ENCODE results near the gene DOLPP1. TPM values are rescaled to one million over a fixed set of nuclear protein-coding genes. Genes with fewer than 3 reads are reported as not detected.
"Not testable (repeated sequence)": the region's sequence is repeated elsewhere in the genome, so short reads cannot be mapped to it uniquely, and the experiment has no call there.

Gene DOLPP1
- total and polyA plus RNA-seq, 7 experiments from 2014 or later, result 5.7 to 17.1 (median 11.9) TPM

DNA sequence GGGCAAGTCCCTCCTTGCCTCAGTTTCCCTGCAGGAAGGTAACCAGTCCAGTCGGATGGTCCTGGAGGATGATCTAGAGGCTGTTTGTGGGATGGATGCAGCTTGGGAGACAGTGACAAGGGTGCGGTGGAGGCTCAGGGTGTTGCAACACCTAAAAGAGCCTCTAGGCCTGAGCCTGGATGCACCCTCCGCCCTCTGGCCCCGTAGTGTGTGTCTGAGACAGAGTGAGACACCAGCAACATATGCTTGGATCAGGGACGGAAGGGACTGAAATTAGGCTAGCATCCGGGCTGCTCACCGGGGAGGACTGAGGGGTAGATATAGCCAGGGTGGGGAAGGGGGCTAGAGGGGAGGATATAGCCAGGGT is 28.6 kb downstream of the DOLPP1 start:
- H3K27ac Mint-ChIP-seq, result peak overlapping the region in 8 of 9 donors; percentile 10 to 72 (median 28)
- H3K27me3 Mint-ChIP-seq, result no peaks in the 10 kb centered on the region
- H3K27ac ChIP-seq (ENCODE audit: low read depth, low read length), result no peak overlapping the region
- peaks cover 0 to 12% (median 0%) of the 10 kb centered on the region in 3 experiments for H3K36me3 ChIP-seq (ENCODE audit: control insufficient read depth in 2 of 3, insufficient read depth in 3 of 3, low read length in 3 of 3)
- ChIA-PET POLR2A (interaction anchor here (0.6 to 0.8 kb wide), 2 partner anchors 14 to 21 kb away, joined by 3 to 4 read pairs; no protein-coding TSS in a partner anchor), CTCF (interaction anchor here (1.4 kb wide), 1 partner anchor 512 kb away, joined by 3 read pairs; no protein-coding TSS in a partner anchor)
- H3K9me3 ChIP-seq (ENCODE audit: control insufficient read depth in 2 of 3, low read length in 3 of 3), result no peaks in the 10 kb centered on the region
- ATAC-seq (no peak), DNase-seq (peak in 5 of 9 donors; percentile 6 to 35 (median 21))
- peaks cover 0 to 2% (median 0%) of the 10 kb centered on the region in 5 donors for H3K36me3 Mint-ChIP-seq
- no peak overlapping the region for H3K4me3 ChIP-seq (ENCODE audit: low read length)
- peaks cover 6 to 9% of the 10 kb centered on the region in 2 donors for H3K4me1 ChIP-seq (ENCODE audit: control insufficient read depth in 2 of 2, insufficient read depth in 2 of 2, low read length in 2 of 2)
- H3K4me3 Mint-ChIP-seq, result peak overlapping the region; percentile 52 to 97 (median 85)
- intact Hi-C loops (cut with micrococcal nuclease), result no loop called here
- H3K4me1 Mint-ChIP-seq, result peaks cover 18 to 34% (median 23%) of the 10 kb centered on the region in 7 donors
- H3K27me3 ChIP-seq (ENCODE audit: control insufficient read depth in 2 of 2, insufficient read depth in 2 of 2, low read length in 2 of 2), result no peaks in the 10 kb centered on the region
- no peaks in the 10 kb centered on the region for H3K9me3 Mint-ChIP-seq

DNA sequence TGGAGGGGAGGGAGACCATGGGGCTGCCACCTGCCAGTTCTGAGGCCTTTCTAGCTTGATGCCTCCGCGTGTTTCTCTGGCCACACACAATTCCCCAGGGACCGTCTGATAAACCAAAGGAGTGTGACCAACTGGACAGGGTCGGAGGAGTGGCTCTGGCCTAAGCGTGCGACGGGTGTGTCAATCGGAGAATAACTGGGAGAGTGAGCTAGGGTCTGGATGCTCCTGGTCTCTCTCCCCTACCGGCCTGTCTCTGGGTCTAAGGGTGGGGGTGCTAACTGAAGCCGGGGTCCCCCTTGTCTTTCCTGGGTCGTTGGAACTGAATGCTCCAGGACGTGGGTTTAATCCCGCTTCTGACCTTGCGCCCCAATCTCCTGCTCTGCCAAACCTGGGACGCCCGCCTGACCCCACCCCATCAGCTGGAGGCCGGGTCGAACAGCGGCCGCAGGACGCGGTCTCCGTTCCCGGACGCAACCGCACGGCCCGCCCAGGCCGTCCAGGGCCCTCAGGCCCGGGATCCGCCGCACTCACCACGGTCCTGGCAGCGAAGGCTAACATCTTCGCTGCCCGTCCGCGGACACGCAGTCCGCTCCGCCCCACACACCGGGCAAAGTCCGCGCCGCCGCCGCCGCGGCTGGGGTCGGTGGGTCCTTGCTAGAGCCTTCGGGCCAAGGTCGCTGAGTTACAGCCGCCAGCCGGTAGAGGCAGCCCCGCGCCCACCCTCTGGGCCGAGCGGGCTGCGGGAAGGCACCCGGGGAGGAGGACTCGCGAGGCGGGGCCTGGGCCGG is 29.2 kb downstream of the DOLPP1 start:
- Histone ChIP-seq H3K4me1 (ENCODE audit: control insufficient read depth in 2 of 2, insufficient read depth in 2 of 2, low read length in 2 of 2) (peaks cover 10% of the 10 kb centered on the region in 2 donors), H3K9me3 (ENCODE audit: control insufficient read depth in 2 of 3, low read length in 3 of 3) (no peaks in the 10 kb centered on the region), H3K36me3 (ENCODE audit: control insufficient read depth in 2 of 3, insufficient read depth in 3 of 3, low read length in 3 of 3) (peaks cover 0 to 12% (median 0%) of the 10 kb centered on the region in 3 experiments), H3K27me3 (ENCODE audit: control insufficient read depth in 2 of 2, insufficient read depth in 2 of 2, low read length in 2 of 2) (no peaks in the 10 kb centered on the region), H3K4me3 (ENCODE audit: low read length) (peak overlapping the region; percentile 82), H3K27ac (ENCODE audit: low read depth, low read length) (peak overlapping the region; percentile 87)
- H3K4me1 Mint-ChIP-seq, result peaks cover 24 to 41% (median 28%) of the 10 kb centered on the region in 7 donors
- no peaks in the 10 kb centered on the region for H3K27me3 Mint-ChIP-seq
- no peaks in the 10 kb centered on the region for H3K9me3 Mint-ChIP-seq
- intact Hi-C loops (cut with micrococcal nuclease), result loop anchor here (1.0 to 10.0 kb wide), 9 partner anchors 29 to 935 kb away; partner anchors contain the start of genes DOLPP1 (in 2 of the 2), FNBP1 (in 1 of the 2), KYAT1 (in 1 of the 2) and LRRC8A (in 1 of the 2)
- ChIA-PET CTCF (interaction anchor here (1.4 kb wide), 1 partner anchor 512 kb away, joined by 3 read pairs; no protein-coding TSS in a partner anchor), POLR2A (interaction anchor here (0.6 to 1.0 kb wide), 4 partner anchors 14 to 31 kb away, joined by 3 to 4 read pairs (median 3); no protein-coding TSS in a partner anchor)
- H3K27ac Mint-ChIP-seq, result peak overlapping the region in 3 of 9 donors; percentile 32 to 97 (median 69)
- peaks cover 0 to 2% (median 0%) of the 10 kb centered on the region in 5 donors for H3K36me3 Mint-ChIP-seq
- peak overlapping the region; percentile 36 to 97 (median 92) for H3K4me3 Mint-ChIP-seq
- DNase-seq (peak in 1 of 9 donors; percentile 22), ATAC-seq (no peak)

- intact Hi-C loops (cut with micrococcal nuclease), result loop anchor here (1.0 to 10.0 kb wide), 13 partner anchors 20 to 934 kb away; partner anchors contain the start of genes DOLPP1 (in 2 of the 2), MIGA2 (in 2 of the 2), SH3GLB2 (in 2 of the 2) and DOLK (in 1 of the 2)
- Histone ChIP-seq H3K4me1 (ENCODE audit: control insufficient read depth in 2 of 2, insufficient read depth in 2 of 2, low read length in 2 of 2) (peaks cover 10% of the 10 kb centered on the region in 2 donors), H3K27me3 (ENCODE audit: control insufficient read depth in 2 of 2, insufficient read depth in 2 of 2, low read length in 2 of 2) (no peaks in the 10 kb centered on the region), H3K9me3 (ENCODE audit: control insufficient read depth in 2 of 3, low read length in 3 of 3) (no peaks in the 10 kb centered on the region), H3K4me3 (ENCODE audit: low read length) (peak within 1 kb of the TSS; percentile 82), H3K27ac (ENCODE audit: low read depth, low read length) (peak within 1 kb of the TSS; percentile 87), H3K36me3 (ENCODE audit: control insufficient read depth in 2 of 3, insufficient read depth in 3 of 3, low read length in 3 of 3) (peaks cover 0 to 12% (median 0%) of the 10 kb centered on the region in 3 experiments)
- DNase-seq (peak; percentile 85 to 96 (median 89)), ATAC-seq (peak; percentile 93)
- H3K4me3 Mint-ChIP-seq, result peak within 1 kb of the TSS; percentile 88 to 97 (median 92)
- H3K36me3 Mint-ChIP-seq, result peaks cover 0 to 2% (median 0%) of the 10 kb centered on the region in 5 donors
- no peaks in the 10 kb centered on the region for H3K9me3 Mint-ChIP-seq
- H3K4me1 Mint-ChIP-seq, result peaks cover 26 to 45% (median 29%) of the 10 kb centered on the region in 7 donors
- H3K27ac Mint-ChIP-seq, result peak within 1 kb of the TSS; percentile 83 to 97 (median 94)
- H3K27me3 Mint-ChIP-seq, result no peaks in the 10 kb centered on the region
- ChIA-PET POLR2A (interaction anchor here (0.7 to 1.3 kb wide), 5 partner anchors 14 to 514 kb away, joined by 3 to 4 read pairs (median 3); no protein-coding TSS in a partner anchor), CTCF (interaction anchor here (0.6 to 1.4 kb wide), 3 partner anchors 511 to 526 kb away, joined by 3 read pairs; no protein-coding TSS in a partner anchor)
These were observed 30.0 kb downstream of the DOLPP1 start, which contains the start of the genes CRAT and PTPA for GRCh38 chr9:129110740-129111527. Gene CRAT (minus strand): TSS chr9:129110793. CDS start chr9:129110509, 284 bp downstream. Gene PTPA (plus strand): TSS chr9:129111415. CDS start chr9:129111601, 186 bp downstream.

DNA sequence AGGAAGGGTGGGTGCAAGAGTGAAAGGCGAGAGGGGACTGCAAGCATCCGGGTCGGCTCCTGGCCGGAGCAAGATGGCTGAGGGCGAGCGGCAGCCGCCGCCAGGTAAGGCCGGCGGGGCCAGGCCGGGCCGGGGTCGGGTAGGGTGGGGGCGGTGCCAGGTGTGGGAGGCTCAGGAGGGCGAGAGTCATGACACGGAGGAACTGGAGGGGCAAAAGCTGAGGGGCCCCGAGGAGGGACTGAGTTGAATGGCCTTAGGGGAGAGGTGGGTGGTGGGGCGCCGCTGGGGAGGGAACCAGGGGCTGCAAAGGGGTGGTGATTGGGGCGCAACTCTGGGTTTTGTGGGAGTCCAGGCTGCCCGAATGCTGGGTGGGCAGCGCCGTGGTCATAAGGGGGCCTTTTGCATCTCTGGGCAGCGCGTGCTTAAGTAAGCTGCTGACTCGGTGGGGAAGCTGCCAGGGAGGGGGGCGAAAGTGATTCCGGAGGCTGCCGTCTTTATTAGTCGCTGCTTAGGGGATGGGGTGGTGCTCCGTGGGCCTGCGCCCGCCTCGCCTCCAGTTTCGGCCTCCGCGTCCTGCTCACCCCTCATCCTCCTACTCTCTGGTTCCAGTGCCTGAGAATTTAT is 30.7 kb downstream of the DOLPP1 start:
- H3K27ac Mint-ChIP-seq, result peak overlapping the region; percentile 83 to 97 (median 90)

DNA sequence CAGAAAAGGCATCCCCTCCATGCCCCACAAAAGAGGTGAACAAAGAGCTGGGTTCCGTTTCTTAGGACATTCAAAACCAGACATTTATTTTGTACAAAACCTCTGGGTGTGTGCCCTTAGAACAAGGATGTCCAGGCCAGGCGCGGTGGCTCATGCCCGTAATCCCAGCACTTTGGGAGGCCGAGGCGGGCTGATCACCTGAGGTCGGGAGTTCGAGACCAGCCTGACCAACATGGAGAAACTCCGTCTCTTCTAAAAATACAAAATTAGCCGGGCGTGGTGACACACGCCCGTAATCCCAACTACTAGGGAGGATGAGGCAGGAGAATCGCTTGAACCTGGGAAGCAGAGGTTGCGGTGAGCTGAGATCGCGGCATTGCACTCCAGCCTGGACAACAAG is 31.6 kb downstream of the DOLPP1 start:
- CTCF ChIA-PET, result interaction anchor here (2.3 kb wide), 1 partner anchor 19 kb away, joined by 7 read pairs; no protein-coding TSS in a partner anchor
- not testable (repeated sequence) for DNase-seq; H3K36me3 Mint-ChIP-seq; ATAC-seq; H3K36me3 ChIP-seq (ENCODE audit: control insufficient read depth in 2 of 3, insufficient read depth in 3 of 3, low read length in 3 of 3); H3K9me3 Mint-ChIP-seq; H3K27me3 ChIP-seq (ENCODE audit: control insufficient read depth in 2 of 2, insufficient read depth in 2 of 2, low read length in 2 of 2); H3K27me3 Mint-ChIP-seq; H3K9me3 ChIP-seq (ENCODE audit: control insufficient read depth in 2 of 3, low read length in 3 of 3)
- peak overlapping the region; percentile 88 to 97 (median 92) for H3K4me3 Mint-ChIP-seq
- Histone ChIP-seq H3K4me3 (ENCODE audit: low read length) (peak overlapping the region; percentile 82), H3K4me1 (ENCODE audit: control insufficient read depth in 2 of 2, insufficient read depth in 2 of 2, low read length in 2 of 2) (peaks cover 10% of the 10 kb centered on the region in 2 donors), H3K27ac (ENCODE audit: low read depth, low read length) (peak overlapping the region; percentile 87)
- POLR2A ChIA-PET, result interaction anchor here (1.2 to 1.4 kb wide), 2 partner anchors 17 to 146 kb away, joined by 3 read pairs; no protein-coding TSS in a partner anchor
- H3K4me1 Mint-ChIP-seq, result peaks cover 24 to 45% (median 29%) of the 10 kb centered on the region in 7 donors
- H3K27ac Mint-ChIP-seq, result peak overlapping the region in 4 of 9 donors; percentile 93 to 97 (median 96)
- intact Hi-C loops (cut with micrococcal nuclease), result loop anchor here in 1 of 2 donors (5.0 to 10.0 kb wide), 3 partner anchors 230 to 932 kb away; partner anchors contain the start of genes FNBP1, KYAT1 and LRRC8A

More for the DNA sequence above, 30.7 kb downstream of the DOLPP1 start:
- Histone ChIP-seq H3K4me1 (ENCODE audit: control insufficient read depth in 2 of 2, insufficient read depth in 2 of 2, low read length in 2 of 2) (peaks cover 10% of the 10 kb centered on the region in 2 donors), H3K9me3 (ENCODE audit: control insufficient read depth in 2 of 3, low read length in 3 of 3) (no peaks in the 10 kb centered on the region), H3K4me3 (ENCODE audit: low read length) (peak overlapping the region; percentile 82), H3K27ac (ENCODE audit: low read depth, low read length) (peak overlapping the region; percentile 87), H3K36me3 (ENCODE audit: control insufficient read depth in 2 of 3, insufficient read depth in 3 of 3, low read length in 3 of 3) (peaks cover 0 to 12% (median 0%) of the 10 kb centered on the region in 3 experiments), H3K27me3 (ENCODE audit: control insufficient read depth in 2 of 2, insufficient read depth in 2 of 2, low read length in 2 of 2) (no peaks in the 10 kb centered on the region)
- no peak for ATAC-seq
- POLR2A ChIA-PET, result interaction anchor here (0.9 to 1.4 kb wide), 5 partner anchors 13 to 513 kb away, joined by 3 to 4 read pairs (median 3); no protein-coding TSS in a partner anchor
- intact Hi-C loops (cut with micrococcal nuclease), result loop anchor here (1.0 to 10.0 kb wide), 10 partner anchors 20 to 933 kb away; partner anchors contain the start of genes DOLK (in 1 of the 2), FNBP1 (in 1 of the 2), KYAT1 (in 1 of the 2) and LRRC8A (in 1 of the 2)
- Mint-ChIP-seq H3K4me1 (peaks cover 26 to 45% (median 29%) of the 10 kb centered on the region in 7 donors), H3K27me3 (no peaks in the 10 kb centered on the region), H3K36me3 (peaks cover 0 to 2% (median 0%) of the 10 kb centered on the region in 5 donors), H3K9me3 (no peaks in the 10 kb centered on the region), H3K4me3 (peak overlapping the region; percentile 88 to 97 (median 92))
- DNase-seq, result no peak
- CTCF ChIA-PET, result interaction anchor here (0.6 to 1.3 kb wide), 2 partner anchors 513 to 525 kb away, joined by 3 read pairs; no protein-coding TSS in a partner anchor

Measured in naive thymus-derived CD4-positive, alpha-beta T cell (primary cell).